Keratinocyte (primary cell): Measurements from ENCODE around the gene HEPN1.

Source experiments
- CTCF ChIP-seq, 3 experiments: IDR thresholded peaks in 1 of 3; conservative IDR thresholded peaks in 1 of 3; optimal IDR thresholded peaks in 1 of 3; 2 replicates in 2 of 3; 3 replicates in 1 of 3; pipeline versions ENCODE3 to v1.5.1; 2011; ENCODE audit warnings: low read length in 3 of 3, mild to moderate bottlenecking in 3 of 3, moderate library complexity in 2 of 3, control low read depth in 1 of 3, inconsistent platforms in 1 of 3; ENCODE audit not compliant: insufficient read depth in 2 of 3; ENCODE audit errors: extremely low read depth in 1 of 3
- EZH2 ChIP-seq: IDR thresholded peaks from one replicate; pipeline ENCODE4 v1.6.1; 2012; ENCODE audit warnings: inconsistent platforms, mild to moderate bottlenecking, low read length, moderate library complexity

GRCh38 chr11:124869856-124870387, 49.1 kb upstream of the HEPN1 start:
- TF ChIP-seq CTCF (optimal IDR thresholded peaks at IDR 0.05 in 1 of 3, IDR thresholded peaks at IDR 0.05 in 1 of 3, conservative IDR thresholded peaks at IDR 0.05 in 1 of 3; ENCODE audit: extremely low read depth in 1 of 3, insufficient read depth in 2 of 3, low read length in 3 of 3) (no peak), EZH2 (no peak)
